Stimulated activated CD8-positive, alpha-beta memory T cell treated with anti-CD3 and anti-CD28 coated beads, Interleukin-12 subunit alpha, Interleukin-12 subunit beta, amount 100 ng/mL, for 24 hours (primary cell): ENCODE measurements around the gene MRPL2.
"Not testable (repeated sequence)": the region's sequence is repeated elsewhere in the genome, so short reads cannot be mapped to it uniquely, and the experiment has no call there.

Experiments used
- DNase-seq: peaks from one replicate; pipeline ENCODE4 v3.0.0-alpha.2; 2020; ENCODE audit errors: extremely low read depth

MRPL2 gene

DNA sequence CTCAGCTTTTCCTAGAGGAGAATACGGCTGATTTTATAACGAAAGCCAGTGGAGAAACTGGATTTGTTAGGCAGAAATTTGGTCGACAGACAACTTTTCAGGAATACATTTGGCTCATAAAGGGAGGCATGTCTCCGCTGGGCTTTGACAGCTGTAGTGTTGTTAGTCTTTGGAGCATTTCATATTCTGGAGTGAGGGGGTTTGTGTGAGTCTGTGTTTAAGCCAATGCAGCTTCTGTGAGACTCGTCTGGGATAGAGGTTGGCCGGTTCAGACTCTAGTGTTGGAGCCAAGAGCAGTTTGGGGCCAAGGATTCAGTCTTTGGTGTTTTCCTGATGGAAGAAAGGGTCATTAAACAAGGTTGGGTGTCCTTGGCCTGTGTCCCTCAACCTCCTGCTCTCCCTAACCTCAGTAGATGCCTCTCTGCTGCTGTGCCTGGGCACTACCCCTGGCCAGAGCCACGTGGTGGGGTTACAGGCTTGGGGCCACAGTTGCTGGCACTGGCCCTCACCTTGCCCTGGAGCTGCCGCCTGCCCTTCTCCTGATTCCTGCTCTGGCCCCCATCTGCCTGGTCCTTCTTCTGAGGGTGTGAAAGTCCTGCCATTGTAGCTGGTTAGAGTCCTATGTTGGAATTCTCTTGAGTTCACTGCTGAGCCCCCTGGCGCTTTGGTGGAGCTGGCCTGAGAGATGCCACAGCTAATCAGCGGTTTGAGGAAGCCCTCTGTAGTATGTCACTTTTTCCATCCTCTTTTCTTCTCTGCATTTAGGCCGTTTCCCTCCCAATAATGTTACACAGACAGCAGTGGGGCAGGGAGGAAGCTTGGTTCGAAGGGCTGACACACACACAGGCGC lies 23.8 kb upstream of the MRPL2 start:
- DNase-seq = no peak

DNA sequence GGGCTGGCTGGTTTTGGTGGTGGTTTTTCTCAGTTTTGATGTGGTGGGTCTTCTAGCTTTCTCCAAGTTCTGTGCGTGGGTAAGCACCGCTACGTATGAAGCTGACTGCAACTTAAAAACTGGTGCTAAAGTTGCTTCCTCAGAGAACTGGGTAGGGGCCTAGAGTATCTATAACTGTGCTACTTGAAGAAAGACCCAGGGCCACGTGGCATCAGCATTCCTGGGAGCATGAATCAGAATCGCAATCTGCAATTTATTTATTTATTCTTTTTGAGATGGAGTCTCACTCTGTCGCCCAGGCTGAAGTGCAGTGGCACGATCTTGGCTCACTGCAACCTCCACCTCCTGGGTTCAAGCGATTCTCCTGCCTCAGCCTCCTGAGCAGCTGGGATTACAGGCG lies 22.7 kb upstream of the MRPL2 start:
- not testable (repeated sequence) for DNase-seq

DNA sequence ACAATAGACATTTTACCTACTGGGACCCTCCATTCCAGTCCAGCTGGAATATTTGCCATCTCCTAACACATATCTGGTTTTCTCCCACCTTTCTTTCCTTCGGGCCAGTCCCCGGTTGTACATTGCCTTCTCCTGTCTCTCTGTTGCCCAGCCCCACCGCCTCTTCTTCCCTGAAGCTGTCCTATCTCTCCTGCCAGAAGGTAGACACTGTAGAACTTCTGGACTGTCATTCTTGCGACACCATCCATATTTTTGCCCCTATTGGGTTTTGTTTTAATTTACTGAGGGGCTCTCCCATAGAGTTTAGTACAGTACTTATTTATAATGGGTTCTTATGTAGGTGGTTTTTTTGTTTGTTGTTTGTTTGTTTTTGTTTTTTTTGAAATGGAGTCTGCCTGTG lies 21.8 kb upstream of the MRPL2 start:
- DNase-seq = no peak

DNA sequence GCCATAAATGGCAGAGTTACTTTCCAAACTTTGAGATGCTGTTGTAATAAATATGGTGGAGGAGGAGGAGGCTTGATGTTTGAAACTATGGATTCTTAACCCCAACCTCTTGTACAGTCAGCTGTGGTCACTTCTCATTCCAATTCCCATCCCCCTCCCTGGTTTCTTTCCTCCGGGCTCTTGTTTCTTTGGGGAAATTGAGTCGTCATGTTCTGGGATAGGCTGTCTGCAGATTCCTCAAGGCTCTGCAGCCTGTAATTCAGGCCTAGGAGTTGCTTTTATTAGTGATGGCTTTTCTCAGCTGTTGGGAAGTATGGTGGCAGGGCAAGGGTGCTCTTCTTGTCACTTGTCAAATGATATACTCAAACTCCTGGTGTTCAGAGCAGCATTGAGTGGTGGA lies 19.5 kb upstream of the MRPL2 start:
- DNase-seq = no peak

DNA sequence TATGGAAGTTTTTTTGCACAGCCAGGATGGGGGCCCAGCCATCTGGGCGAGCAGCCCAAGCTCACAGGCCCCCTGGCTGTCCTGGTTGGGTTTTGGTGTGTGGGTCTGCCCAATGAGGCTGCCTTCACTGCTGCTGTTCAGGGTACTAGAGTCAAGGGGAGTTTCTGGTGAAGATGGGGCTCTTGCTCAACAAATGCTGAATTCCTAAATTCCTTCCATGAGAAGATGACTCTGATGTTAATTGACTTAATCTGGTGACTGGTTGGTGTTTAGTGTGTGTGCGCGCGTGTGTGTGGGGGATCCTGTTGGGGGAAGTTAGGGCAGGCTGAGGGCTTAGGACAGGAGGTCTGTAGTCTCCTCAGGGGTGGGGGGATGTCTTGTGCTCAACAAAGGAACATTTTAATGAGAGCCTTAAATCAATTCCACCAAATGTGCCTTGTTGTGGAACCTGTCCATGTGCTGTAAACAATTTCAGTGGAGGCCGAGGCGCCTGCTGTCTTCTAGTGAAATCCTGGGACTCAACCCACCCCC lies 18.8 kb upstream of the MRPL2 start:
- no peak for DNase-seq

DNA sequence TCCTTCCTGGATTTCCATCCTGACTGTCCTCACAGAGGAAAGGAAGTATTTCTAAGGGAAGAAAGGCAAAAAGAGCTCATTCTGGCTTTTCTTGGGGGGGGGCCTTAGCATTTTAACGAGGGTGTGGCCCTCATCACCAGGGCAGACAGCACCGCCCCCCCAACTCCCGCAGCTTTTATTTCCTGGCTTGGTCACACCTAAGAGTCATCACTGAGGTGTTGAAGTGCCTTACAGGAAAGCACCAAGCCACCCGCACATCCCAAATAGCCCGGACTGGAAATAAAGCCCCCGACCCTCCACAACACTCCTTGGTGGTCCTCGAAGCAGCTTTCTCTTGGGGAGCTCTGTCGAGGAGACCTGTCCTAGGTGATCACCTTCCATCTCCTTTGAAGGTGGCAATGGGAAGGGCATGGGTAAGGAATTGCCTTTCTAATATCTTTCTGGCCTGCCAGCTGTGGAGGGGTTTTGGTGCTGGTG lies 18.1 kb upstream of the MRPL2 start:
- no peak for DNase-seq

DNA sequence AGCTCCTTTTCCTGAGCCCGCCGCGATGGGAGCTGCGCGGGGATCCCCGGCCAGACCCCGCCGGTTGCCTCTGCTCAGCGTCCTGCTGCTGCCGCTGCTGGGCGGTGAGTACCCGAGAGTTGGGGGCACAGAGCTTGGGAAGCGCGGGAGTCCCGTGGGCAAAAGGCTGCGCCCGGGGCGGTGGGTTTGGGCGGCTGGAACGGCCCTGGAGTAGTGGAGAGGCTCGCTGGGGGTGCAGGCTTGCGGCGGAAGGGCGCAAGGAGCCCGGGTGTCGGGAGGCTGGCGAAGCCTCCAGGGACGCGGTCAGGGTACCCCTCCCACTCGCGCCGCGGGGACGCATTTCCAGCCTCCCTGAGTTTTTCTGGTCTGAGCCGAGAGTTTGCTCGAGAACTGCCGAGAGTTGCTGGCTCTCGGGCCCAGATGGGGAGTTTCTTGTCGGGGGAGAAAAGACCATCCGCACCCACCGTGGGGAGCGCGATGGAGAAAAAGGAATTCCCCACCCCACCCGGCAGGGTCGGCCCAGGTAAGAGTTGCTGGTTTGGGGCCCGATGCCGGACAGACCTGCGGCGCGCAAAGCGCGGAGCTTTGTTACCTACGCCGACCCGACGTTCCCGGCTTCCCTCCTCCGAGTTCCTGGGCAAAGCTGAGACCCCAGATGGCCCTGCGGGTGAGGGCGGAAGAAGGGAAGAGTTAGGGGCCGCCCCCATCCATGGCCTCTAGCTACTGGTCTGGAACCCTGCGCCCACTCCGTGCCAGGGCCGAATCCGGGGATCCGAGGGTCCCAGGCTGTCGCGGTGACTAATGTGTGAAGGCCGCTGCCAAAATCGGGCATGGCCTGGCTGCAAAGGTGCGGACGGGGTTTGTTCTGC lies 17.5 kb upstream of the MRPL2 start:
- DNase-seq = no peak

DNA sequence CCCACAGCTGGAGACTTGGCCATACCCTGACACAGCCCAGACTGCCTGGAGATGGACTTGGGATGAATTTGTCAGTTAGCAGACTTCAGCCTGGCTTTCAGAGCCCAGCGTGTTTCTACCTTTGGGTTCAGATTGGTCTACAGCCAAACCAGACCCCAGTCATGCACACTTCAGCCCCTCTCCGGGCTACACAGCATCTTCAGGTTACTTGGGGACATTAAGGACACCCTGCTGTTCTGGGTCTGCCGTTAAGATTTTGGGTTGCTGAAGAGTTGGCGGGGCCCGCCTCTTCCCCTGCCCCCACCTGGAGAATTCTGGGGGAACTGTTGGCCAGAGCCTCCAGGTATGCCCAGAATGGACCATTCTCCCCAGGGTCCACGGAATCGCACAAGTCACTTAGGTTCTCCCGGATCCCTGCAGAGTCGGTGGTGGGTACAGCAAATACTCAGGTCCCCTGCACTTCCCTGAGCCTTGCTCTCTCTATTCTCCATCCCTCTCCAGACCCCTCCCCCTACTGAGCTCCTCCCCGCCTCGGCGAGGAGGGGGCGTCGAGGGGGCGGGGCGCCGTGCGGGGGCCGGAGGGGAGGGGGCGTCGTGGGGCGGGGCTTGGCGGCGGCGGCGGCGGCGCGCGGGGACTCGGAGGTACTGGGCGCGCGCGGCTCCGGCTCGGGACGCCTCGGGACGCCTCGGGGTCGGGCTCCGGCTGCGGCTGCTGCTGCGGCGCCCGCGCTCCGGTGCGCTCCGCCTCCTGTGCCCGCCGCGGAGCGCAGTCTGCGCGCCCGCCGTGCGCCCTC lies 16.6 kb upstream of the MRPL2 start, which contains the start of gene PTK7:
TSS of gene PTK7 (plus strand) at position 645 of the 794 bp plus-strand sequence. CDS start 175 bp downstream, outside the sequence.
- DNase-seq = no peak

DNA sequence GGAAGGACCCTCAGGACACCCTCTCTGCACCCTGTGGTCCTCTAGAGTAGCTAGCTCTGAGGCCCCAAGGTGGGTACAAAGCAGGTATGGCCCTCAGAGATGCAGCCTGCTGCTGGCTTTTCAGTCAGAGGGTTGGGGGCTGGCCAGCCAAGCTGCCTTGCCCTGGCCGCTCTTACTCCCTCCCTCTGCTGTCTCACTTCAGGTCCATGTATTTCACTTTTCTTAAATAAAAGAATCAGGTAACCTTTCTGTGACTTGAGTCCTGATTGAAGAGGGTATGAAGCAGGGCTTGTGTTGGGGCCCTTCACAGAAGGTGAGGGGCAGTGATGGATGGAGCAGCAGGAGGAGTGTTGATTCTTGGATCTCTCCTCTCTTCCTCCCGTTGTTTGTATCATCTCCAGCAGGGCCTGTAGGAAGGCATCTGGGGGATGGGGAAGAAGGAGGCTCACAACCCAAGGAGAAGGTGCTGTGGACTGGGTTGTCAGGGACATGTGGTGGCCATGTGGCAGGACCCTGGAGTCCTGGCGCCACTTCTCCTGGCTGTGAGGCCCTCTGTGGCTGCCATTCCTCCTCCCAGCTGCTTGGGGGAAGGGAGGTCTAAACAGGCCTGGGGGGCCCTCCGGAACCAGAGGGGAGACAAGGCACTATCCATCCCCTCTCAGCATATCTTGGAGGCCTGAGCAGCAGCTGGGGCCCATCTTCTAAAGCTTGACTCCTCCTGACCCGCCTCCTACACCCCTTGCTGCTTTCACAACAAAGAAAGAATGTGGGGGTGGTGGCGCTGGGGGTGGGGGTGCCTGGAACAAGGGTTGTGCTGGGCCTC lies 15.8 kb upstream of the MRPL2 start:
- no peak for DNase-seq

DNA sequence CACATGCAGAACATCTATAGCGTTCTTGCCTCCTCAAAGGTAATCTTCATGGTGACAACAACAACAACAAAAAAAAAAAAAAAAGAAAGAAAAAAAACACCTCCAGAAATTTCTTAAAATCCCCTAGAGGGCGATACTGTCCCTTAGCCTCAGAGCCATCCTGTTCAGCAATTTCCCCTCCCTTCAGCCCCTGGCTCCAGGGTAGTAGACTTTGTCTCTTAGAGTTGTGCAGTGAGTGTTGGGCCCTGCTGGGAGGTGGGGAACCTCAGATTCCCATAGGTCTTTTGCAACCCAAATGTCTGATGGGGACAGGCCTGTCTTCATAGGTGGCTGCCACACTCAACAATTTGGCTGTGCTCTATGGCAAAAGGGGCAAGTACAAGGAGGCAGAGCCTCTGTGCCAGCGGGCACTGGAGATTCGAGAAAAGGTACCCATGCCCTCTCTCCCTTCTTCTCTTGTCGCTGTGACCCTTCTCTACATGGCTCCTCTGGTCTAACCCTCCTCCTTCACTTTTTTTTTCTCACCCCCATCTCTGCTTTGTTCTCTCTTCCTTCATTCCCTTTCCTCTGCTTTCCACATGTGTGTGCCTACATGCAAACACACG lies 10.9 kb upstream of the MRPL2 start:
- DNase-seq = no peak

DNA sequence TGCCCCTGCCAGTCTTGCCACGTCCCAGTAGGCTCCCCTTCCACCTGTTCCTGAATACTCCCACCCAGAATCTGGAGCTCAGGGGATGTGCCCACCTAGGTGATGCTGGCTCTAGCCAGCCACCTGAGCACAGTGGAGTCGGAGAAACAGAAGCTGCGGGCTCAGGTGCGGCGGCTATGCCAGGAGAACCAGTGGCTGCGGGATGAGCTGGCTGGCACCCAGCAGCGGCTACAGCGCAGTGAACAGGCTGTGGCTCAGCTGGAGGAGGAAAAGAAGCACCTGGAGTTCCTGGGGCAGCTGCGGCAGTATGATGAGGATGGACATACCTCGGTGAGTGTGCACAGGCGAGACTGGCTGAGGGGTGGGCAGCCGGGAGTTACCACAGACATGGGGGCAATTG lies 3.6 kb upstream of the MRPL2 start:
- DNase-seq = no peak

DNA sequence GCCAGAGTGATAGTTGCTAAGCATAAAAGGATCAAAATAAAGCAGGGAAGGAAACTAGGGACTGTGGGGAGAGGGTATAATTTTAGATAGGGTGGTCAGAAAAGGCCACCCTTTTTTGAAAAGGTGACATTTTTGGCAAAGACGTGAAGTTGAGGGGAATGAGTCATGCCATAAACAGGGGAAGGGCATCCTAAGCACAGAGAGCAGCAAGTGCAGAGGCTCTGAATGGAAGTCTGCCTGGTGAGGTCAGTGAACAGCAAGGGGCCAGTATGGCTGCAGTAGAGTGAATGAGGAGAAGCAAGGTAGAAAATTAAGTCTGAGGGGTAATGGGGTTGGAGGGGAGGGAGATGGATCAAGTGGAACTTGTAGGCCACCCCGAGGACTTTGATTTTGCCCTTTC lies 2.6 kb upstream of the MRPL2 start:
- DNase-seq = no peak

DNA sequence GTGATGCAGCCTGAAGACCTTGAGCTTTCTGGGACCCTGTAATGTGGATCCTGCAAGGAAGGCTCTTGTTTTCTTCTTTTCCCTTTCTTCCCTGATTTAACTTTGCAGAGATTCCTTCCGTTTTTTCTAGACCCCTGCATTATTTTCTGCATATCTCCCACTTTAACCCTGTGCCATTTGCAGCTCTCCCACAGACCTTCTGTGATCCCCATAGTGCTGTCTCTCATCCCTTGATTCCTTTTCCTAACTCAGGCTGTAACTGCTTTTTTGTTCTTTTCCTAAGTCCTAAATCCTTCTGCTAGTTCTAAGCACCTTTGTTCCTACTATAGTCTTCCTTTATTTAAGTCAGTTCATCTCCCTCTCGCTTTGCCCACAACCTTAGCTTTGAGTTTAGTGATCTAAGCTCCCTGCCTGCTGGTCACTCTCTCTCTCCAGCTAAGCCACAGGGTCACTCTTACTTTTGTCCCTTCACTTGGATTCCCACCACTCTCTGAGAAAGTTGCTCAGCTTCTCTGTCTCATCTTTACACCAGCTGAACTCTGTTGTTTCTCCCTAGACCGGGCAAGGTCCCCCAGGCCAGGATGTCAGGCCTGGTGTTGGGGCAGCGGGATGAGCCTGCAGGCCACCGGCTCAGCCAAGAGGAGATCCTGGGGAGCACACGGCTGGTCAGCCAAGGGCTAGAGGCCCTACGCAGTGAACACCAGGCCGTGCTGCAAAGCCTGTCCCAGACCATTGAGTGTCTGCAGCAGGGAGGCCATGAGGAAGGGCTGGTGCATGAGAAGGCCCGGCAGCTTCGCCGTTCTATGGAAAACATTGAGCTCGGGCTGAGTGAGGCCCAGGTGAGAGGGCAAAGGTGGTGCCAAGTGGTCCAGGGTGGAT lies 1.8 kb upstream of the MRPL2 start:
- DNase-seq = no peak

DNA sequence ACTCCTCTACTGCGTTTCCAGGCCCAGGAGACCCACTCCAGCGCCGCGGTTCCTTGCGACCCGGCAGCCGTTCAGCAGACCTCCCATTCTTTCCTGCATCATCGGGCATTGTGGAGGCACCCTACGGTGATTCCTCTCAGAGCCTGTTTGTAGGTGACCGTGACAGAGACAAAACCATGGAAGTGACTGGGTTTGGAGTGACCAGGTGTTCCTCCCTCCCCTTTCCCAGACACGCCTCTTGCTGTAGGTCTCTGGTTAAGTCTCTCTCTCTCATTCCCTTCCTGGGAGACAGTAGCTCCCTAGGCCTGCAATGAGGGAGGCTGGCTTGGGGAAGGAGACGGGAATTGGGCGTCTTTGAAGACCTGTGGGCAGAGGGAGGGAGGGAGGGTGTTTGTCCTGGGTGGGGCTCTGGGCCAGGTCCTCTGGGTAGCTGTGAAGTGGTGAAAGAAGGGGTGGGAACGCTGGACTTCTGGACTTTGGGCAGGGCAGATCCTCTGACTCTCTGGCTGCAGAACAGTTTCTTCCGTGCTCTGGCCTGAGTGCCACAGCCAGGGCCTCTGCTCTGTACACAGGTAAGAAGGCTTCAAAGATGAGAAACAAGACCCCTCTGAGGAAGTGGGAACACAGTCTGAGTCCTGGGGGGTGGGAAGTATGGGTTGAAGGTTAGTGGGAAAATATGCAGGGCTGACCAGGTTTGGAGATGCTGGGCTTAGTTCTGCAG lies 960 bp upstream of the MRPL2 start:
- DNase-seq = no peak

DNA sequence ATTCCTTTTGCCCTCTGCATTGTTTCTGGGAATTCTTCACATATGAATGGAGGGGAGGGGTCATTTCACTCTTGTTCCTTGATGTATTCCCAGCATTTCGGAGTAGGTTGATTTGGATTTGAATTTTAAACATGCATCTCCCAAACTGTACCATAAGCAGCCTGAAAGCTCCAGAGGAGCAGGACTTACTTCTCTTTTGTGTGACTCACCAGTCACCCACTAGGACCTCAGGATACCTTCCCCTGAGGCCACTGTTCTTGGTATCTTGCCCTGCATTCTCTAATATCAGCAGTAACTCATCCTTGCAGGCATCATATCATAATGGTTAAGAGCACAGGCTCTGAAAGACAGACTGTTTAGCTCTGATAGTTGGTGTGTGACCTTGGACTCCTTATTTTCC lies 703 bp downstream of the MRPL2 start:
- no peak for DNase-seq

DNA sequence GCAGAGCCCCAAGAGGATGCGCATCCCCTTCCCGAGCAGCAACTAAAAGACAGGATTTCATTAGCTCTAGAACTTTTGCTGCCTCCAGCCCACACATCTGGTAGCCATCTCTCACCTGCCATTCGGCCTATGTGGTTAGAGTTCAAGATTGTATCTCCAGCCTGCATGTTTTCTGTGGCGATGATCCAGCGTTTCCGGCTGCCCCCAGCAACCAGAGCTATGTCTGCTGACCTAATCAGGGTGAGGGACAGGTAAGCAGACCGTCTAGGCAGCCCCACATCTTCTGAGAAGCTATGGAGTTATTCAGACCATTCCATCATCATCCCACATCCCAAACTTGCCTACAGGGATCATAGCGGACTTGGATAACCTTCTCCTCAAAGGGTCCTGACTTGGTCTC lies 3.3 kb downstream of the MRPL2 start:
- no peak for DNase-seq

DNA sequence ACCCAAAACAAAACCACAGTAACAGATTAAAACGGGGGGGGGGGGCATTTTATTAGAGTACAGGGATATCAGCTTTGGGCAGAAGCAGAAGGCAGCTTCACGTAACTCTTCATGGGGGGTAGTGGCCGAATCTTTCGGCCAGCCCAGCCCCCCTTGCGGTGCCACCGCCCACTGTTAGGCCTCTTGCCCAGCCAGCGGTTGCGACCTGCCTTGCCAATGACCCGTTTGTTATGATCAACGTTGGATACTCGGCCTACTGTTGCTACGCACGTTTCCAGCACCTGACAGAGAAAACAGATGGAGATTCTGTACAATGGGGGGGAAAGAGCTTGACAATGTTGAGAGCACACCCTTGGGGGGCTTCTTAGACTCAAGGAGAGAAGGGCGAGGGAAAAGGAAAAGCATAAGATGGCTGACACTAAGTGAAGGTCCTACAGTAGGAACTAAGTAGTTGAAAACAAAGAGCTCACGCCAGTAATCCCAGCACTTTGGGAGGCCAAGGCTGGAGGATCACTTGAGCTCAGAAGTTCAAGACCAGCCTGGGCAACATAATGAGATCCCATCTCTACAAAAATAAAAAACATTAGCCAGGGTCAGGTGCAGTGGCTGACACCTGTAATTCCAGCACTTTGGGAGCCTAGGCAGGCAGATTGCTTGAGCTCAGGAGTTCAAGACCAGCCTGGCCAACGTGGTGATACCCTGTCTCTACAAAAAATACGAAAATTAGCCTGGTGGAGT lies 4.9 kb downstream of the MRPL2 start:
- DNase-seq = no peak
